Spinal cord (tissue), 10 donors: ENCODE measurements around the gene PDE6G. TPM values are rescaled to one million over a fixed set of nuclear protein-coding genes. Genes with fewer than 3 reads are reported as not detected.

Source experiments
- DNase-seq, 6 donors: peaks; one replicate each; pipeline versions ENCODE4 v3.0.0 to v3.0.0-alpha.2; 2013 to 2015; ENCODE audit warnings: low spot score in 6 of 6, low read depth in 4 of 6
- H3K27ac ChIP-seq: one replicate; pipeline ENCODE4 v1.5.1; 2013; ENCODE audit warnings: low read depth, low read length, control low read depth
- H3K27me3 ChIP-seq: one replicate; pipeline ENCODE4 v1.6.1; 2013; ENCODE audit warnings: low read length; ENCODE audit not compliant: control insufficient read depth, insufficient read depth
- H3K36me3 ChIP-seq: one replicate; pipeline ENCODE4 v1.6.1; 2013; ENCODE audit warnings: low read length; ENCODE audit not compliant: control insufficient read depth, insufficient read depth
- H3K4me1 ChIP-seq: one replicate; pipeline ENCODE4 v1.6.1; 2013; ENCODE audit warnings: low read length; ENCODE audit not compliant: control insufficient read depth, insufficient read depth
- H3K4me3 ChIP-seq: one replicate; pipeline ENCODE4 v1.5.1; 2013; ENCODE audit warnings: low read depth, low read length, control low read depth
- H3K9me3 ChIP-seq: one replicate; pipeline ENCODE4 v1.6.1; 2013; ENCODE audit warnings: low read length; ENCODE audit not compliant: control insufficient read depth, insufficient read depth
- WGBS: methylation state at CpG from one replicate; pipeline ENCODE4 v1.1.5; 2013; ENCODE audit warnings: missing lambda C conversion rate; ENCODE audit not compliant: insufficient coverage; 5-methylcytosine and 5-hydroxymethylcytosine counted together
- long read RNA-seq, 4 donors: transcript quantifications; one replicate each; lab custom pipeline, GENCODE V29; 2026
- polyA plus RNA-seq, 2 donors: library from polyadenylated mRNA; unstranded; fragments of 120-200 nt; gene quantifications; one replicate each; pipeline ENCODE4 v1.2.1, GENCODE V29; 2013; ENCODE audit not compliant: insufficient read length in 2 of 2
- total RNA-seq, 2 donors: library from RNA; depleted of rRNA in 1 of 2; stranded (reverse); fragments of 120-200 nt in 1 of 2; fragments of >200 nt in 1 of 2; gene quantifications; one replicate each; pipeline versions ENCODE4 v1.2.3 to v1.2.4, GENCODE V29; 2013 to 2014
- donor health status: healthy.

PDE6G gene
- 1 to 10 TPM in 1 of 2 donors, not detected in 1; 3.7 TPM for total RNA-seq
- 1 to 10 TPM; 1.9 to 2.0 TPM for polyA plus RNA-seq
- long read RNA-seq, donor 1 = 0 reads
- long read RNA-seq, donor 2 = 0 reads
- long read RNA-seq, donor 3, partial matches to known transcripts = 0 of 1 reads
- long read RNA-seq, donor 3, other reads (novel, unspliced or antisense) = 0 of 1 reads
- long read RNA-seq, donor 4, partial matches to known transcripts = 0 of 3 reads
- long read RNA-seq, donor 4, other reads (novel, unspliced or antisense) = 0 of 3 reads

GRCh38 chr17:81656118-81656743 is at the start of gene PDE6G:
Gene PDE6G, minus strand, starts transcription at chr17:81656542. Its CDS starts 3,237 bp downstream, at chr17:81653305.
- peaks cover 6% of the 10 kb centered on the region for H3K4me1 ChIP-seq
- peaks cover 2% of the 10 kb centered on the region for H3K36me3 ChIP-seq
- H3K27ac ChIP-seq = no peak within 1 kb of the TSS
- H3K4me3 ChIP-seq = no peak within 1 kb of the TSS
- no peak for DNase-seq
- H3K9me3 ChIP-seq = no peaks in the 10 kb centered on the region
- H3K27me3 ChIP-seq = peaks cover 12% of the 10 kb centered on the region
- whole genome bisulfite sequencing = 79% methylated on average over 15 of the region's 15 CpGs

GRCh38 chr17:81705518-81706231 is 49.3 kb upstream of the PDE6G start:
- no peak for DNase-seq
- H3K4me1 ChIP-seq = peaks cover 39% of the 10 kb centered on the region
- peaks cover 71% of the 10 kb centered on the region for H3K36me3 ChIP-seq
- H3K27me3 ChIP-seq = peaks cover 4% of the 10 kb centered on the region
- H3K4me3 ChIP-seq = no peak overlapping the region
- WGBS = 96% methylated on average over 19 of the region's 30 CpGs
- no peaks in the 10 kb centered on the region for H3K9me3 ChIP-seq
- H3K27ac ChIP-seq = no peak overlapping the region

- H3K27ac ChIP-seq = no peak overlapping the region
Observed at GRCh38 chr17:81703747-81704654, 47.7 kb upstream of the PDE6G start.

GRCh38 chr17:81702934-81703746 is 46.8 kb upstream of the PDE6G start, which contains the start of gene MRPL12:
Gene MRPL12, plus strand, starts transcription at chr17:81703367. Its CDS starts 135 bp downstream, at chr17:81703502.
- Histone ChIP-seq H3K4me1 (peaks cover 34% of the 10 kb centered on the region), H3K27ac (peak within 1 kb of the TSS; percentile 76), H3K4me3 (peak within 1 kb of the TSS; percentile 80), H3K36me3 (peaks cover 80% of the 10 kb centered on the region), H3K27me3 (no peaks in the 10 kb centered on the region), H3K9me3 (no peaks in the 10 kb centered on the region)
- WGBS = under 1% methylated on average over 102 of the region's 102 CpGs
- DNase-seq = peak; percentile 77 to 98 (median 93)

More at GRCh38 chr17:81703747-81704654, 47.7 kb upstream of the PDE6G start:
- WGBS = 32% methylated on average over 25 of the region's 27 CpGs
- no peaks in the 10 kb centered on the region for H3K27me3 ChIP-seq
- no peak for DNase-seq
- peaks cover 85% of the 10 kb centered on the region for H3K36me3 ChIP-seq
- peak overlapping the region; percentile 80 for H3K4me3 ChIP-seq
- peaks cover 34% of the 10 kb centered on the region for H3K4me1 ChIP-seq
- H3K9me3 ChIP-seq = no peaks in the 10 kb centered on the region

- no peak overlapping the region for H3K27ac ChIP-seq
Observed at GRCh38 chr17:81701288-81702071, 45.1 kb upstream of the PDE6G start.

GRCh38 chr17:81700353-81701287 is 44.3 kb upstream of the PDE6G start:
- Histone ChIP-seq H3K4me1 (peaks cover 34% of the 10 kb centered on the region), H3K27me3 (no peaks in the 10 kb centered on the region), H3K27ac (no peak overlapping the region), H3K4me3 (no peak overlapping the region), H3K9me3 (no peaks in the 10 kb centered on the region), H3K36me3 (peaks cover 80% of the 10 kb centered on the region)
- 91% methylated on average over 24 of the region's 25 CpGs for WGBS
- DNase-seq = no peak

More at GRCh38 chr17:81701288-81702071, 45.1 kb upstream of the PDE6G start:
- peaks cover 80% of the 10 kb centered on the region for H3K36me3 ChIP-seq
- H3K9me3 ChIP-seq = no peaks in the 10 kb centered on the region
- DNase-seq = no peak
- H3K4me3 ChIP-seq = no peak overlapping the region
- H3K27me3 ChIP-seq = no peaks in the 10 kb centered on the region
- peaks cover 34% of the 10 kb centered on the region for H3K4me1 ChIP-seq
- 76% methylated on average over 14 of the region's 23 CpGs for WGBS

GRCh38 chr17:81697261-81698044 is 41.1 kb upstream of the PDE6G start:
- H3K4me3 ChIP-seq = no peak overlapping the region
- H3K27ac ChIP-seq = no peak overlapping the region
- 85% methylated on average over 22 of the region's 25 CpGs for WGBS
- no peaks in the 10 kb centered on the region for H3K9me3 ChIP-seq
- DNase-seq = no peak
- peaks cover 19% of the 10 kb centered on the region for H3K4me1 ChIP-seq
- no peaks in the 10 kb centered on the region for H3K27me3 ChIP-seq
- H3K36me3 ChIP-seq = peaks cover 92% of the 10 kb centered on the region
